ENCODE measurements around the gene CISH.
A peak's percentile ranks its signal among the peaks of the same experiment; 100 is the strongest.

Gene CISH

DNA sequence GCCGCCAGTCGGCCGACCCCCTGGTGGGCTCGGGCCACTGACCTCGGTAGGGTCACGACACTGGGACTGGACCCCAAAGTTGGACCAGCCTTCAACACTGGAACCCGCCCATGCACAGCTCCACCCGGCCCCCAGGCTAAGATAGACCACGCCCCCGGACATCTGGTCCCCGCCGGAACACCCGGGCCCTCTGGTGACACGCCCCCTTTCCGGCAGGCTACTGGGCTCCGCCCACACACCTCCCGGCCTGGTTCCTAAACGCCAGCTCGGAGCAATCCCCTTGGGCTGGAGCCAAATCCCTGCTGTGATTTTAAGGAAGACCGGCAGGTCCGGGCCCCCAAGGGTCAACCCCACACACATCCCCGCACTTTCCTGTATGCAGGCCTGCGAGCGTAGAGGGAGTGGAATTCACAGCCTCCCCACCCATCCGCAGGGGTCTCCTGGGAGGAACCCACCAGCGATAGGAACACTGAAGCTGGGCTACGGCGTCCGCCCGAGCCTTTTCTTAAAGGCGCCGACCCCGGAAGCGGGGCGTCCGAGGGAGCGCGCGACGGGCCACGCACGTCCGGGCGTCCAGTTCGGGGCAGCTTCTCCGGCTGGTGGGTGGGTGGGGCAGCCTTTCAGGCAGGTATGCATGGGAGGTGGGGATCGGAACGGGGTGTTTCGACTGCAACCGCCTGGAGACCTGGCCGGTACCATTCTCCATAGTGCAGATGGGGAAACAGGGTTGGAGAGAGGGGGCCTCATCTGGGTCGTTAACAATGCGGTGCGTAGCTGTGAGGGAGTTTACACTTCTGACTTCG, 42.4 kb downstream of the CISH start, which contains the start of gene HEMK1:
Gene HEMK1, plus strand, starts transcription at position 576 of the 803 bp plus-strand sequence. CDS start 1,583 bp downstream, outside the sequence.
- DNase-seq = peak; percentile 97

DNA sequence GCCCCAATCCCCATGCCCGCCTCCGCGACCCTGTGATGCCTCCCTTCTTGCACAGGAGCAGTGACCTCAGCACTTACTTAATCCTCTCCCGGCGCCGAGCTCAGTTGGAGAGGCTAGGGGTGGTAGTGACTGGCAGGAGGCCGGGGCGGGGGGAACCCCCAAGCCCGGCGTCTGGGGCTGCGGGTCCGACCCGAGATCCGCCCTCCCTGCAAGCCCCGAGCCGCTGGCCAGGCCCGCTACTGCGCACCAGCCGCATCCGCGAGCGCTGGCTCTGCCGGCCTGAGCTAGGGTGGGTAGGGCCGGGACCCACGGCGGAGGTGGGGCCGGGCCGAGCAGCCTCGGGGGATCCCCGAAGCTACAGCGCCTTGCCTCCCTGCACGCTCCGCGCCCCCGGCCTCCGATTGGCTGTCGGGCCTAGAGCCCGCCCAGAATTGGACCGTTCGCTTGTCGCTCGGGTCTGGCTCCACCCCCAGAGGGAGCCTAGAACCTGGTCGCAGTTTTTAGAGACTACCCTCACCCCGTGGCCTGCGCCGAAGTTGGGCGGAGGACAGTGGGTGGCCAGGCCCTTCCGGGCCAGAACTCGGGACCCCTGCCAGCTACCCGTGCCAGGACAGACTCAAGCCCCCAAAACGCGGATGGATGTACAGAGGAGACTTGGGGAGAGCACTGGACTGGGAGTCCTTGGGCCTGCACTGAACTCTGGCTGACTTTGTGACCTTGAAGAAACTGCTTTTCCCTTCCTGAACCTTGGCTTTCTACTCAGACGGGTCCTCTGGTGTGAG, 44.0 kb downstream of the CISH start, which contains the start of gene C3orf18:
Gene C3orf18, minus strand, starts transcription at position 362 of the 782 bp plus-strand sequence. CDS start 2,048 bp downstream, outside the sequence.
- DNase-seq = peak; percentile 96

DNA sequence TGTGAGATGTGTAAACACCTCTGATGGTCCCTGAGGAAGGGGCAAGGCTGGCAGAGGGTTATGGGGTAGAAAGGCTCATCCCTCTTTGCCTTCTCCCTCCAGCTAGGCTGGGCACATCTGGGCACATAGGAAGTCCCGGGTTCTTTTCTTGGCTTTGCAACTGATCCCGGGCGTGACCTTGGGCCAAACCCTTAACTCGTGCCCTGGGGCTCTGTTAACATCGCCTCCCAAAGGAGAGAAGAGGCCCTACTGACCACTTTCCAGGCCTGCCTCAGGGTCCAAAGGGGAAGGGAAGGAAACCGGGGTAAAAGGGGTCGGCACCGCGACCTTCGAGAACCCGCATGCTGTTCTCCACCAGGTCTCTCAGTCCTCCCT, 44.6 kb downstream of the CISH start:
- no peak for DNase-seq

DNA sequence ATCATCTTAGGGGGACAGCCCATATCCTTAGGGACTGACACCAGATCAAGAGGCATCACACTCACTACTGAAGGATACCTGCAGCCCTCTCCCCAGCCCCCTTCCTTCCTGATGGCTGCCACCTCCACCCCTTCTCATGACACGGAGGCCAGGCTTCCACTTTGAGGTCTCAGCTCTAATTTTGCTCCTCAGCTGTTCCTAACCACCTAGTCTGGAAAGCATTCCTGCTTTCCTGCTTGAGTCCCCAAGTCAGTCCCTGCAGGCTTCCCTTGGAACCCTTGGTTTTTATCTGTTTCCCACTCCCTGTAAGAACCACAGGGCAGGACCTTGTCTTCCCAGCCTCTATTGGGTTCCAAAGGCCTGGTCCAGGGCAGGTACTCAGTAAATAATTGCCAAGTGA, 47.3 kb downstream of the CISH start:
- no peak for DNase-seq

DNA sequence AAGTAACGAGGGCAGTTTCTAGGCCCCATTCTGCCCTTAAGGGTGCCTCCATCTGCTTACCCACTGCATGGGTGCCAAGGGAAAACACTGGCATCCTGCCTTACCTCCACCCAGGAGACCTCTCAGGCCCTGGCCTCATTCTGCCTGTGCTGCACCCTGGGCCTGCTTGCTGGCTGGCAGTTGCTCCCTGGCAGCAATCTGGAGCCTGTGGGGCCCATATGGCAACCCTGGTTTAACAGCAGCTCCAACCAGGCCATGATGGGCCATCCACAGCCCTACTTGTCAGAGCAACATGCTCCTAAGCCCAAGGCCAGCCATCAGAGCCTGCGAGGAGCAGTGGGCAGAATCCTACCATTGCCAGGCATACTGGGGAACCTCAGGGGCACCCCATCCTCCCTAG, 47.7 kb downstream of the CISH start:
- DNase-seq = no peak

DNA sequence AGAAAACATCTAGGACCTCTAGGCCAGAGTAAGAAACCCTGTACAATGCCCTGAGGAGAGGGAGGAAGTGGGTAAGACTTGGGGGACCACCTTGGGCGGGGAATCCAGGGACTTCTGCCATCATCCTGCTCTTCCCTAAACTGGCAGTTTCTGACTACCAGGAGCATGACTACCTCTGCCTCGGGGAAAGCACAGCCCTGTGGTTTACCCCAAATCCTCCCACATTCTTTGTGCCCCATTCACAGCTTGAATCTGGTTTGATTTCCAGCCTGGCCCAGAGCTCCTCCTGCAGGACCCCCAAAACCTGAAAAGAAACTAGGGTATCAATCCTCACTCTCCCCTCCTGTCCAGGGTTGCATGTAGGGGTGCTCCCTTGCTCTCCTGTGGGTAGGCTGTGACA, 48.7 kb downstream of the CISH start:
- no peak for DNase-seq

DNA sequence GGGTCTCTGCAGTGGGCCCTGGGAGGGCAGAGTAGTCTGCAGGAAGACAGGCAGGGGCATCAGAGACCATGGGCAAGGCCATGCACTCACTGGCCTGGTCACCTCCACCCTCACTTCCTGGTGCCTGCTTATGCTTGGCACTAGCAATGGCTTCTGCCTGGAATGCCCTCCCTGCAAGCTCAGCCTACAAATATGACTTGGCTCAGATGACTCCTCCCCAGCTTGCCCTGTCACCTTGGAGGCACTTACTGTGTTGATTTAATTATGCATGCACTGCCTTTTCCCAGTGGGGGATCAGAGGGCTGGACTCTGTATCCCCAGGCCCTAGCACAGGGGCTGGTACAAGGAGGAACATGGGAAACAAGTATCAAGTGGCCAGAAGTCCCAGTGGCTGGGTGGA, 51.9 kb downstream of the CISH start:
- DNase-seq = no peak

DNA sequence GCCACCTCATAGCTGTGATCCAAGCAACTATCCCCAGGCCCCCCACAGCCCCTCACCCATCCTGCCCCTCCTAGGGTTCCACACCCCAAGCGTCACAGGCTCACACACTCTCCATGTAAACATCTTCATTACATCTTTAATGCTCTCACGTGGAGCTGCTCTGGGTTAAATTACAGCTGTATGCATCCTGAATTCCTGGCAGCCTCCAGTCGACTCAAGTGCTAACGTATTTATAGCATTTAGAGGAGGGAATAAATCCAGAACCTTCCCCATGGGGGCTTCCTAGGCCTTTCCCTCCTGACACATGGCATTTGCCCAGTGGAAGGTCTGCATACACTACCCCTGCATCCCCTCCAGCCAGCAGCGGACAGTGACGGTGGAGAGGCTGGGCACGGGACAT, 53.7 kb downstream of the CISH start:
- DNase-seq = no peak

DNA sequence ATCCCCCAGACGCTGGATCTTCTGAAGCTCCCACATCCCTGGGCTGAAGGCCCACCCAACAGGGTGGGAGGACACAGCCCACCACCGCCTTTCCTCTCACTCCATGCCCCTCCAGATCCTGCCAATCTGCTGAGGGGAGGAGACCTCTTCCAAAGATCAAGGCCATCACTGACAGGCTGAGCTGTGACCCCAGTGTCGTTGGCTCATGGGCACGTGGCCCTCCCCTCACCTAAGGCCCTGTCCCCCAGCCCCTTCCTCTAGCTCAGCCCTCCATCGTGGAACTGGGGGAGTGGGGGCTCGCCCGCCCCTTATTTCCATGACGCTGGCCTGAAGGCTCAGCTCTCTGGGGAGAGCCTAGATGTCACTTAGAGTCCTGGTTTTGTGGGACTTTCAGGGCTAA, 54.5 kb downstream of the CISH start:
- no peak for DNase-seq

Measured in CD4-positive, alpha-beta T cell treated with Interleukin-17A for 4 hours (primary cell).